KBM-7 (cell line): ENCODE results near the gene PCDHGA2.
"Not testable (repeated sequence)": the region's sequence is repeated elsewhere in the genome, so short reads cannot be mapped to it uniquely, and the experiment has no call there.

ENCODE experiments used
- DNase-seq: peaks from one replicate; pipeline ENCODE4 v3.0.0-alpha.2; 2015
- in situ Hi-C: fragments of 300-500 bp; cut with MboI; formaldehyde crosslinking; loops from 2 replicates; pipeline ENCODE4 v1.14.3; 2020; ENCODE audit warnings: low sequenced_read_pairs, low pct_unique_long_range_greater_than_20kb, mixed read lengths

Gene PCDHGA2

DNA sequence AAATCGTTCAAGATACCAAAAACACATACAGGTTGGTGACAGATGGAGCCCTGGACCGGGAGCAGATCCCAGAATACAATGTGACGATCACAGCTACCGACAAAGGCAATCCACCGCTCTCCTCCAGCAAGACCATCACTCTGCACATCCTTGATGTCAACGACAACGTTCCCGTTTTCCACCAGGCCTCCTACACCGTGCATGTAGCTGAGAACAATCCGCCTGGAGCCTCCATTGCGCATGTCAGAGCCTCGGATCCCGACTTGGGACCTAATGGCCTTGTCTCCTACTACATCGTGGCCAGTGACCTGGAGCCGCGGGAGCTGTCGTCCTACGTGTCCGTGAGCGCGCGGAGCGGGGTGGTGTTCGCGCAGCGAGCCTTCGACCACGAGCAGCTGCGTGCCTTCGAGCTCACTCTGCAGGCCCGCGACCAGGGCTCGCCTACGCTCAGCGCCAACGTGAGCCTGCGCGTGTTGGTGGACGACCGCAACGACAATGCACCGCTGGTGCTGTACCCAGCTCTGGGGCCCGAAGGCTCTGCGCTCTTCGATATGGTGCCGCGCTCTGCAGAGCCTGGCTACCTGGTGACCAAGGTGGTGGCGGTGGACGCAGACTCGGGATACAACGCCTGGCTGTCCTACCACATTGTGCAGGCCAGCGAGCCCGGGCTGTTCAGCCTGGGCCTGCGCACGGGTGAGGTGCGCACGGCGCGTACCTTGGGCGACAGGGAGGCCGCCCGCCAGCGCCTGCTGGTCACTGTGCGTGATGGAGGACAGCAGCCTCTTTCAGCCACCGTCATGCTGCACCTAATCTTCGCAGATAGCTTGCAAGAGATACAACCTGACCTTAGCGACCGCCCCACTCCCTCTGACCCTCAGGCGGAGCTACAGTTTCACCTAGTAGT is 33.3 kb downstream of the PCDHGA2 start:
- DNase-seq, result no peak
- in situ Hi-C loops, result loop anchor here (25.0 kb wide), 1 partner anchor 190 kb away; no protein-coding TSS in a partner anchor

DNA sequence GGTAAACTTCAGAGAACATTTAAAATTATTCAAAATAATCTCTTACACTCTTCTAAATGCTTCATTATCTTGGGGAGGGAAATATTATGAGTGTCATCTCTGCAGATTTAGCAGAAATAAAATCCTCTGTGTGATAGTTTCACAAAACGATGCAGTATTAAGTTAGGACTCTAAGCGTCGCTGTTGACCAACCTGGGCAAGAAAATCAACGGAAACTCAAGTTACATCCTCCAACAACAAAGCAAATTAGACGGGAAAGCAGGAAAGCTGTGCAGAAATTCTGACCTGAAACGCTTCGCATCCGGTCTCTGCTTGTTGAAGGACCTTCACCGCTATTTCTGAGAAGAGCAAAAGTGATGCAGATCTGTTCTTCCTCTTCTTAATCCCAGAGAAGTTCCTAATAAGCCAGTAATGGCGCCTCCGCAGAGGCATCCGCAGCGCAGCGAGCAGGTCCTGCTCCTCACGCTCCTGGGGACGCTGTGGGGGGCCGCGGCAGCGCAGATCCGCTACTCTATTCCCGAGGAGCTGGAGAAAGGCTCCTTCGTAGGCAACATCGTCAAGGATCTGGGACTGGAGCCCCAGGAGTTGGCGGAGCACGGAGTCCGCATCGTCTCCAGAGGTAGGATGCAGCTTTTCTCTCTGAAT is 35.2 kb downstream of the PCDHGA2 start, which contains the start of gene PCDHGA6:
PCDHGA6 (plus strand) TSS at position 219 of the 645 bp plus-strand sequence; CDS start at position 412, 193 bp downstream.
- in situ Hi-C loops, result loop anchor here (25.0 kb wide), 1 partner anchor 189 kb away; no protein-coding TSS in a partner anchor
- no peak for DNase-seq

DNA sequence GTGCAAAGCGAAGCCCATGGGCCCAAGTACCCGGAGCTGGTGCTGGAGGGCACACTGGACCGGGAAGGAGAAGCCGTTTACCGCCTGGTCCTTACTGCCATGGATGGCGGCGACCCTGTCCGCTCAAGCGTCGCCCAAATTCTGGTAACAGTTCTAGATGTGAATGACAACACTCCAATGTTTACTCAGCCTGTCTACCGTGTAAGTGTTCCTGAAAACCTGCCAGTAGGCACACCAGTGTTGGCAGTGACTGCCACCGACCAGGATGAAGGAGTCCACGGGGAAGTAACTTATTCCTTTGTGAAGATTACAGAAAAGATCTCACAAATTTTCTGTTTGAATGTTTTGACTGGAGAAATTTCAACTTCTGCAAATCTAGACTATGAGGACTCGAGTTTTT is 36.1 kb downstream of the PCDHGA2 start:
- in situ Hi-C loops, result loop anchor here (25.0 kb wide), 1 partner anchor 188 kb away; no protein-coding TSS in a partner anchor
- no peak for DNase-seq

DNA sequence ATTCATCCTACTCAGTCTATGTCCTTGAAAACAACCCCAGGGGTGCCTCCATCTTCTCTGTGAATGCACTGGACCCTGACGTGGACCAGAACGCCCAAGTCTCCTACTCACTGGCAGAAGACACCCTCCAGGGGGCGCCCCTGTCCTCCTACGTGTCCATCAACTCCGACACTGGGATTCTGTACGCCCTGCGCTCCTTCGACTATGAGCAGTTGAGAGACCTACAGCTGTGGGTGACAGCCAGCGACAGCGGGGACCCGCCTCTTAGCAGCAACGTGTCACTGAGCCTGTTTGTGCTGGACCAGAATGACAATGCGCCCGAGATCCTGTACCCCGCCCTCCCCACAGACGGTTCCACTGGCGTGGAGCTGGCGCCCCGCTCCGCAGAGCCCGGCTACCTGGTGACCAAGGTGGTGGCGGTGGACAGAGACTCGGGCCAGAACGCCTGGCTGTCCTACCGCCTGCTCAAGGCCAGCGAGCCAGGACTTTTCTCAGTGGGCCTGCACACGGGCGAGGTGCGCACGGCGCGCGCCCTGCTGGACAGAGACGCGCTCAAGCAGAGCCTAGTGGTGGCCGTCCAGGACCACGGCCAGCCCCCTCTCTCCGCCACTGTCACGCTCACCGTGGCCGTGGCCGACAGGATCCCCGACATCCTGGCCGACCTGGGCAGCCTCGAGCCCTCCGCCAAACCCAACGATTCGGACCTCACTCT is 37.0 kb downstream of the PCDHGA2 start:
- DNase-seq, in situ Hi-C loops: not testable (repeated sequence)

DNA sequence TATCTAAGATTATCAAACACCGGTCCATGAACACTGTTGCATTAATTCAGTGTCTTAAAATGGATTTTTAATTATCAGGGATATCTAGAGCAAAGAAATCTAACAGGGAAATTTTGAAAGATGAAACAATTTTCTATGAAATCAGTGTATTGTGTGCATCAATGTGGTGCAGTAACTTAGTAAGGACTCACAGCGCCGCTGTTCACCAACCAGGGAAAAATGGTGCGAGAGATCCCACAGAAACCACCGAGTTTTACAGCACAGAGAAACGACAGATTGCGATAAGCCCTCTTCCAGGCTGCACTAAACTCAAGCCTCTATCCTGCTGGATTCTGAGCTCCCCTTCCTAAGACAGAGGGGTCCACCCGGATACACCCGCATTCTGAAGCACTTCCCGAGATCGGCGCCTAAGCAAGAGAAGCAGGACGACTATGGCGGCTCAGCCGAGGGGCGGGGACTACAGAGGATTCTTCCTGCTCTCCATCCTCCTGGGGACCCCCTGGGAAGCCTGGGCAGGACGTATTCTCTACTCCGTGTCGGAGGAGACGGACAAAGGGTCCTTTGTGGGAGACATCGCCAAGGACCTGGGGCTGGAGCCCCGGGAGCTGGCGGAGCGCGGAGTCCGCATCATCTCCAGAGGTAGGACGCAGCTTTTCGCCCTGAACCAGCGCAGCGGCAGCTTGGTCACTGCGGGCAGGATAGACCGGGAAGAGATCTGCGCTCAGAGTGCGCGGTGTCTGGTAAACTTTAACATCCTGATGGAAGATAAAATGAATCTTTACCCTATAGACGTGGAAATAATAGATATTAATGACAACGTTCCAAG is 44.1 kb downstream of the PCDHGA2 start, which contains the start of gene PCDHGA7:
PCDHGA7 (plus strand) TSS at position 274 of the 826 bp plus-strand sequence; CDS start at position 432, 158 bp downstream.
- DNase-seq, result no peak

DNA sequence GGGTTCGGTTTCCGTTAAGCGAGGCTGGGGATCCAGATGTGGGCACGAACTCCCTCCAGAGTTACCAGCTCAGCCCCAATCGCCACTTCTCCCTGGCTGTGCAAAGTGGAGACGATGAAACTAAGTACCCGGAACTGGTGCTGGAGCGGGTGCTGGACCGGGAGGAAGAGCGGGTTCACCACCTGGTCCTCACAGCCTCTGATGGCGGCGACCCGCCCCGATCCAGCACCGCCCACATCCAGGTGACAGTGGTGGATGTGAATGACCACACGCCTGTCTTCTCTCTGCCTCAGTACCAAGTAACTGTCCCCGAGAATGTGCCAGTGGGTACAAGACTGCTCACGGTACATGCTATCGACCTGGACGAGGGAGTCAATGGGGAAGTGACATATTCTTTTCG is 44.8 kb downstream of the PCDHGA2 start:
- in situ Hi-C loops, result no loop called here
- DNase-seq, result no peak

More for the DNA sequence above, 44.1 kb downstream of the PCDHGA2 start, which contains the start of gene PCDHGA7:
- in situ Hi-C loops, result no loop called here

DNA sequence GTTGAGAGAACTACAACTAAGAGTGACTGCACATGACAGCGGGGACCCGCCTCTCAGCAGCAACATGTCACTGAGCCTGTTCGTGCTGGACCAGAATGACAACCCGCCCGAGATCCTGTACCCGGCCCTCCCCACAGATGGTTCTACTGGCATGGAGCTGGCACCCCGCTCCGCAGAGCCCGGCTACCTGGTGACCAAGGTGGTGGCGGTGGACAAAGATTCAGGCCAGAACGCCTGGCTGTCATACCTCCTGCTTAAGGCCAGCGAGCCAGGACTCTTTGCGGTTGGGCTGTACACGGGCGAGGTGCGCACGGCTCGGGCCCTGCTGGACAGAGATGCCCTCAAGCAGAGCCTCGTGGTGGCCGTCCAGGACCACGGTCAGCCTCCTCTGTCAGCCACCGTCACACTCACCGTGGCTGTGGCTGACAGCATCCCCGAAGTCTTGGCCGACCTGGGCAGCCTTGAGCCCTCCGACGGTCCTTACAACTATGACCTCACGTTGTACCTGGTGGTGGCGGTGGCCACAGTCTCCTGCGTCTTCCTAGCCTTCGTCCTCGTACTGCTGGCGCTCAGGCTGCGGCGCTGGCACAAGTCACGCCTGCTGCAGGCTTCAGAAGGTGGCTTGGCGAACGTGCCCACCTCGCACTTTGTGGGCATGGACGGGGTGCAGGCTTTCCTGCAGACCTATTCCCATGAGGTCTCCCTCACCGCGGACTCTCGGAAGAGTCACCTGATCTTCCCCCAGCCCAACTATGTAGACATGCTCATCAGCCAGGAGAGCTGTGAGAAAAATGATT is 46.1 kb downstream of the PCDHGA2 start:
- no peak for DNase-seq
- in situ Hi-C loops, result no loop called here

DNA sequence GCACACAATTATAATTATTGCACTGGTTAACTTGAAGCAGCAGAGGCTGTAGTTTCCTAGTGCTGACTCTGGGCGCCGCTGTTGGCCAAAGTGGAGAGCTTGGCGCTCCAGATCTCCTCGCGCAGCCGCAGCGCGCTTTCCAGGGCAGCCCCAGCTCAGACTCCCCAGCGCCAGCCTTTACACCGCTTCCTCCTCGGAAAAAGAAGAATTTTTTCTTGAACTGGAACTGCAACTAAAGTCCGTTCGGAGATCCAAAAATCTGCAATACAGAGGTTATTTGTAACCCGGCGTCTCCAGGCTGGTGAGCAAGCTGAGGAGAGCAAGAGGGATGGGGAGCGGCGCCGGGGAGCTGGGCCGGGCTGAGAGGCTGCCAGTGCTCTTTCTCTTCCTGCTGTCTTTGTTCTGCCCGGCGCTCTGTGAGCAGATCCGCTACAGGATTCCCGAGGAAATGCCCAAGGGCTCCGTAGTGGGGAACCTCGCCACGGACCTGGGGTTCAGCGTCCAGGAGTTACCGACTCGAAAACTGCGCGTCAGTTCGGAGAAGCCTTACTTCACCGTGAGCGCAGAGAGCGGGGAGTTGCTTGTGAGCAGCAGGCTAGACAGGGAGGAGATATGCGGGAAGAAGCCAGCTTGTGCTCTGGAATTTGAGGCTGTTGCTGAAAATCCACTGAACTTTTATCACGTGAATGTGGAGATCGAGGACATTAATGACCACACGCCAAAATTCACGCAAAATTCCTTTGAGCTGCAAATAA is 49.2 kb downstream of the PCDHGA2 start, which contains the start of gene PCDHGB4:
PCDHGB4 (plus strand) TSS at position 142 of the 755 bp plus-strand sequence; CDS start at position 329, 187 bp downstream.
- in situ Hi-C loops, DNase-seq: not testable (repeated sequence)

DNA sequence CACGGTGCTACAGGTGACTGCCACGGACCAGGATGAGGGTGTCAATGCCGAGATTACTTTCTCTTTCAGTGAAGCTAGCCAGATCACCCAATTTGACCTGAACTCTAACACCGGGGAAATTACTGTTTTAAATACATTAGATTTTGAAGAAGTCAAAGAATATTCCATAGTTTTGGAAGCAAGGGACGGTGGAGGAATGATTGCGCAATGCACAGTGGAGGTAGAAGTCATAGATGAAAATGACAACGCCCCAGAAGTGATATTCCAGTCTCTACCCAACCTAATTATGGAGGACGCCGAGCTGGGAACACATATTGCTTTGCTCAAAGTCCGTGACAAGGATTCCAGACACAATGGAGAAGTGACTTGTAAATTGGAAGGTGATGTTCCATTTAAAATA is 50.1 kb downstream of the PCDHGA2 start:
- DNase-seq, result no peak
- in situ Hi-C loops, result no loop called here

DNA sequence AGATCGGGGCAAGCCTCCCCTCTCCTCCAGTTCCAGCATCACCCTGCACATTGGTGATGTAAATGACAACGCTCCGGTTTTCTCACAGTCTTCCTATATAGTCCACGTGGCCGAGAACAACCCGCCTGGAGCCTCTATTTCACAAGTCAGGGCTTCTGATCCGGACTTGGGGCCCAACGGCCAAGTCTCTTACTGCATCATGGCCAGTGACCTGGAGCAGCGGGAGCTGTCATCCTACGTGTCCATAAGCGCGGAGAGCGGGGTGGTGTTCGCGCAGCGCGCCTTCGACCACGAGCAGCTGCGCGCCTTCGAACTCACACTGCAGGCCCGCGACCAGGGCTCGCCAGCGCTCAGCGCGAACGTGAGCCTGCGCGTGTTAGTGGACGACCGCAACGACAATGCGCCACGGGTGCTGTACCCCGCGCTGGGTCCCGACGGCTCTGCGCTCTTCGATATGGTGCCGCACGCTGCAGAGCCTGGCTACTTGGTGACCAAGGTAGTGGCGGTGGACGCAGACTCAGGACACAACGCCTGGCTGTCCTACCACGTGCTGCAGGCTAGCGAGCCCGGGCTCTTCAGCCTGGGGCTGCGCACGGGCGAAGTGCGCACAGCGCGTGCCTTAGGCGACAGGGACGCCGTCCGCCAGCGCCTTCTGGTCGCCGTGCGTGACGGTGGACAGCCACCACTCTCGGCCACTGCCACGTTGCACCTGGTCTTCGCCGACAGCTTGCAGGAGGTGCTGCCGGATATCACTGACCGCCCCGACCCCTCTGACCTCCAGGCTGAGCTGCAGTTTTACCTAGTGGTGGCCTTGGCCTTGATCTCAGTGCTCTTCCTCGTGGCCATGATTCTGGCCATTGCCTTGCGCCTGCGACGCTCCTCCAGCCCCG is 50.8 kb downstream of the PCDHGA2 start:
- in situ Hi-C loops, result no loop called here
- no peak for DNase-seq

DNA sequence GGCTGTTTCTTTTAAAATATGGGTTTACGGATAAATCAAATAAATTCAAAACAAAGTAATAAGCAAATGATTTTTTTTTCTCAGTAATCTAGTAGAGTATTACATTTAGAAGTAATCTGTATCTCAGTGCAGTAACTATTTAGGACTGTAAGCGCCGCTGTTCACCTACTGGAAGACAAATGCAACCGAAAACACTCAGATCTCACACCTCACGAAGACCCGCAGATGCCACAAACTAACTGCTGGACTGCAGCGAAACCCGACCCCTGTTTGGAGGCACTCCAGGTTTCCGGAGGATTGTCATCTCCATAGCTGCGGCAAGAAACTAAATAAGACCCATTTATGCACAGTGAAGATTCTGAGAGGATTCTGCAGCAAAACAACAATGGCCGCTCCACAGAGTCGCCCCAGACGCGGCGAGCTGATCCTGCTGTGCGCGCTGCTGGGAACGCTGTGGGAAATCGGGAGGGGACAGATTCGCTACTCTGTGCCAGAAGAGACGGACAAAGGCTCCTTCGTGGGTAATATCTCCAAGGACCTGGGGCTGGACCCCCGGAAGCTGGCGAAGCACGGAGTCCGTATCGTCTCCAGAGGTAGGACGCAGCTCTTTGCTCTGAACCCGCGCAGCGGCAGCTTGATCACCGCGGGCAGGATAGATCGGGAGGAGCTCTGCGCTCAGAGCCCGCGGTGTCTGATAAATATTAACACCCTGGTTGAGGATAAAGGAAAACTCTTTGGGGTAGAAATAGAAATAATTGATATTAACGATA is 54.1 kb downstream of the PCDHGA2 start, which contains the start of gene PCDHGA8:
PCDHGA8 (plus strand) TSS at position 205 of the 770 bp plus-strand sequence; CDS start at position 386, 181 bp downstream.
- no peak for DNase-seq
- in situ Hi-C loops, result no loop called here
